Neutrophil (primary cell): Measurements from ENCODE around the gene ETFA.

Experiments
- H3K27ac ChIP-seq: fragments of 200-600 bp; sonication (generic); 2 replicates; pipeline ENCODE4 v1.5.1; 2016; ENCODE audit warnings: mild to moderate bottlenecking, moderate library complexity
- H3K27me3 ChIP-seq: fragments of 200-600 bp; sonication (generic); 2 replicates; pipeline ENCODE4 v1.6.0; 2016; ENCODE audit warnings: mild to moderate bottlenecking
- H3K36me3 ChIP-seq: fragments of 200-600 bp; sonication (generic); 2 replicates; pipeline ENCODE4 v1.5.1; 2017
- H3K4me1 ChIP-seq, 2 experiments: fragments of 200-600 bp in 1 of 2; sonication (generic) in 1 of 2; 1 replicate in 1 of 2; 2 replicates in 1 of 2; pipeline versions ENCODE4 v1.5.1 to v1.6.1; 2013 to 2016; ENCODE audit warnings: low read depth in 1 of 2, low read length in 1 of 2, mild to moderate bottlenecking in 1 of 2, moderate library complexity in 1 of 2; ENCODE audit not compliant: control insufficient read depth in 1 of 2, insufficient read depth in 1 of 2
- H3K4me3 ChIP-seq, 2 experiments: fragments of 200-600 bp in 1 of 2; sonication (generic) in 1 of 2; 1 replicate in 1 of 2; 2 replicates in 1 of 2; pipeline ENCODE4 v1.5.1; 2013 to 2016; ENCODE audit warnings: low read depth in 1 of 2, low read length in 1 of 2, mild to moderate bottlenecking in 1 of 2, moderate library complexity in 1 of 2
- H3K9me3 ChIP-seq: fragments of 200-600 bp; sonication (generic); 2 replicates; pipeline ENCODE4 v1.5.1; 2016
- CTCF ChIP-seq: fragments of 200-600 bp; sonication (generic); IDR thresholded peaks from 2 replicates; pipeline ENCODE4 v1.5.1; 2016; ENCODE audit warnings: antibody characterized with exemption

The ETFA gene

GRCh38 chr15:76206325-76206976 is 104.8 kb downstream of the ETFA start:
- Histone ChIP-seq H3K4me3 (no peak overlapping the region), H3K9me3 (no peaks in the 10 kb centered on the region), H3K4me1 (no peaks in the 10 kb centered on the region), H3K36me3 (peaks cover 57% of the 10 kb centered on the region), H3K27ac (no peak overlapping the region), H3K27me3 (no peaks in the 10 kb centered on the region)
- no peak for TF ChIP-seq CTCF

DNA sequence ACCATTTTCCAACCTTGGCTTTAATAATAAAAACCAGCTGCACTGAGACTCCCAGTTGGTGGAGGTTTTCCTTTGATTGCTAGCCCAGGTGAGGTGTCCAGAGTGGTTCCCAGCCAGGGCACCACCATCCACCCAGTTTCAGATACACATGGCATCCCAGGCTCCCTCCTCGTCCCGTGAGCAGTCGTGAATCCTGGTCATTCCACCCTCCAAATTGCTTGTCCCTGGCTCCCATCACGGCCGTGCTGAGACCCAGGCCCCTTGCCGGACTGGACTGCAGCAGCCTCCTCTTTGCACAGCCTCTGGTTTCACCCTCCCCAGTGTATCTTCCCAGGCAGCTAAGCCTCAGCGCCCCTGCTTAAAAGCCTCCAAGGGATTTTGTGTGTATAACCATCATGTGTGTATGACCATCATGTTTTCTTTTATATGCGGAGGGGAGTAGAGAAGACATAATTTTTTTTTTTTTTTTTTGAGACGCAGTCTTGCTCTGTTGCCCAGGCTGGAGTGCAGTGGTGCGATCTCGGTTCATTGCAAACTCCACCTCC is 106.3 kb downstream of the ETFA start:
- no peaks in the 10 kb centered on the region for H3K9me3 ChIP-seq
- H3K27ac ChIP-seq, result no peak overlapping the region
- no peaks in the 10 kb centered on the region for H3K4me1 ChIP-seq
- H3K4me3 ChIP-seq, result no peak overlapping the region
- H3K27me3 ChIP-seq, result no peaks in the 10 kb centered on the region
- peaks cover 42% of the 10 kb centered on the region for H3K36me3 ChIP-seq
- no peak for TF ChIP-seq CTCF

GRCh38 chr15:76204109-76204845 is 107.0 kb downstream of the ETFA start:
- Histone ChIP-seq H3K27ac (no peak overlapping the region), H3K36me3 (peaks cover 35% of the 10 kb centered on the region), H3K27me3 (no peaks in the 10 kb centered on the region), H3K4me3 (no peak overlapping the region), H3K9me3 (no peaks in the 10 kb centered on the region), H3K4me1 (no peaks in the 10 kb centered on the region)
- TF ChIP-seq CTCF, result no peak

- no peak for TF ChIP-seq CTCF
Observed at GRCh38 chr15:76203346-76204108, 107.7 kb downstream of the ETFA start.

DNA sequence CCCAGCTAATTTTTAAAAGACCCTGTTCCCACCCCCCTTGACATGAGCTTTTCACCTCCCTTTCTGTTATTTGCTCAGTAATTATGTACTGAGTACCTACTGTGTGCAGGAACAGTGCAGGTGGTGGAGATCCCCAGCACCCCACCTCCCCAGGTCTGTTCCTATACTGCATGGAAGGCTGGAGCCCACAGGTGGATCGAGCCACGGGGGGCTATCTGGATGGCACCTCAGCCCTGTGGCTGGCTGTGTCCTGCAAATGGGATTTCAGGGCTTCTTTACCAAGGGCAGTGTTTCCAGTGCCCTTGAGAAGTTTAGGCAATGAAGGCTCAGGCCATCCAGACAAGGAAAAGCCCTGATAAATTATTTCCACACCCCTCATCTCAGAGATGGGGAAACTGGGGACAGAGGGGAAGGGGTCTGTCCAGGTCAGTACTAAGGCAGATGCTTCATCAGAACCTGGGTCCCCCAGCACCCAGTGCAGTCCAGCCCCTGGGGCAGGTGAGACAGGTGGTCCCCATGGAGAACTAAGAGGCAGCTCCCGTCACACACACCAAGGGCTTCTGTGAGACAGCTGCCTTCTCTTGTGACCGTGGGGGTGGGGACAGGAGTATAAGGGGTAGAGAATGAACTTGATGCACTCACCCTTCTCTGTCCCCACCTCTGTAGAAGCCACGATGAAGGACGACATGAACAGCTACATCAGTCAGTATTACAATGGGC is 109.6 kb downstream of the ETFA start:
- Histone ChIP-seq H3K27ac (no peak overlapping the region), H3K27me3 (no peaks in the 10 kb centered on the region), H3K9me3 (no peaks in the 10 kb centered on the region), H3K36me3 (peaks cover 18% of the 10 kb centered on the region), H3K4me3 (no peak overlapping the region), H3K4me1 (no peaks in the 10 kb centered on the region)
- TF ChIP-seq CTCF, result no peak

More at GRCh38 chr15:76203346-76204108, 107.7 kb downstream of the ETFA start:
- Histone ChIP-seq H3K27ac (no peak overlapping the region), H3K36me3 (peaks cover 28% of the 10 kb centered on the region), H3K27me3 (no peaks in the 10 kb centered on the region), H3K4me3 (no peak overlapping the region), H3K9me3 (no peaks in the 10 kb centered on the region), H3K4me1 (no peaks in the 10 kb centered on the region)
